Stimulated activated CD4-positive, alpha-beta T cell treated with anti-CD3 and anti-CD28 coated beads, Interleukin-15, amount 100 ng/mL, for 24 hours (primary cell): ENCODE results near the gene FILIP1L.

Experiments
- DNase-seq: peaks from one replicate; pipeline ENCODE4 v3.0.0-alpha.2; 2020

The FILIP1L gene

DNA sequence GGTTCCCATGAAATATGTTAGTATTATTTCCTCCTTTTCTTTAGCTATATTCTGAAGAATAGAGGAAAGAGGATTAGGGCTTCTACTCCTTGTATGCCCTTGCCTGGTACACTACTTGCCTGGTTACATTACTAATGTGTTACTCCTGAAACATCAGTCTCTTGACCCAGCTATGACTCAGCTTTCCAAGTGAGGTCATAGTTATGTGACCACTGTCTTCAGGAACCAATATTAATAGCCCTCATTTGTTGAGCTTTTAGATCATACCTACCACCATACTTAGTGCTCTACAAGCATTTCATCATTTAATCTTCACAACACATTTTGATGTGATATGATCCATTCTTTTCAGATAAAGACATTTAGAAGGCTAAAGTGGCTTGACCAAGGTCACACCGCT is 236.3 kb downstream of the FILIP1L start:
- no peak for DNase-seq

DNA sequence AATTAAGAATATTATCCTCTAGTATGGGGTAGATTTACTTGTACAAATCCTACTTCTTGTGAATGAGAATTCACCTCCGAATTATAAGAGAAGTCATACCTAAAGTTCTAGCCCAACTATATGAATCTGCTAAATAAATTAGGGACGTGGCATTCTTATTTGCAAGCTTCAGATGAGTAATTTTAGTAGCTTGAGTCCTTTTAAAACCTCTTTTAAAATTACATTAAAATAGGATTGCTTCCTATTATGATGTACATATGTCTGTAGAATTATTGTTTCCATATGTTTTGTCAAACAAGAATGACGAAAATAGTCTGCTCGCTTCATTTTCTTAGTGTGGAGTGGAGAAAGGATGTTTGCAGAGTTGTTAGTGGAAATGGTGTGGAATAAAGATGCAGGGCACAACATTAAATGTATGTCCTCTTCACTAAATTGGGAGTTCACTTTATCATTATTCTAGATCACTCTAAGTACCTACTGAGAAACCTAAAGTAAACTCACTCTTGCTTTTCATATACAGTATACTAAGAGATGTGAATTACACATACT is 237.2 kb downstream of the FILIP1L start:
- no peak for DNase-seq

- DNase-seq: peak; percentile 73
Observed at GRCh38 chr3:99875929-99876841, 238.1 kb downstream of the FILIP1L start.

- no peak for DNase-seq
Observed at GRCh38 chr3:99875581-99875928, 238.7 kb downstream of the FILIP1L start.

- no peak for DNase-seq
Observed at GRCh38 chr3:99874237-99875002, 239.9 kb downstream of the FILIP1L start.

DNA sequence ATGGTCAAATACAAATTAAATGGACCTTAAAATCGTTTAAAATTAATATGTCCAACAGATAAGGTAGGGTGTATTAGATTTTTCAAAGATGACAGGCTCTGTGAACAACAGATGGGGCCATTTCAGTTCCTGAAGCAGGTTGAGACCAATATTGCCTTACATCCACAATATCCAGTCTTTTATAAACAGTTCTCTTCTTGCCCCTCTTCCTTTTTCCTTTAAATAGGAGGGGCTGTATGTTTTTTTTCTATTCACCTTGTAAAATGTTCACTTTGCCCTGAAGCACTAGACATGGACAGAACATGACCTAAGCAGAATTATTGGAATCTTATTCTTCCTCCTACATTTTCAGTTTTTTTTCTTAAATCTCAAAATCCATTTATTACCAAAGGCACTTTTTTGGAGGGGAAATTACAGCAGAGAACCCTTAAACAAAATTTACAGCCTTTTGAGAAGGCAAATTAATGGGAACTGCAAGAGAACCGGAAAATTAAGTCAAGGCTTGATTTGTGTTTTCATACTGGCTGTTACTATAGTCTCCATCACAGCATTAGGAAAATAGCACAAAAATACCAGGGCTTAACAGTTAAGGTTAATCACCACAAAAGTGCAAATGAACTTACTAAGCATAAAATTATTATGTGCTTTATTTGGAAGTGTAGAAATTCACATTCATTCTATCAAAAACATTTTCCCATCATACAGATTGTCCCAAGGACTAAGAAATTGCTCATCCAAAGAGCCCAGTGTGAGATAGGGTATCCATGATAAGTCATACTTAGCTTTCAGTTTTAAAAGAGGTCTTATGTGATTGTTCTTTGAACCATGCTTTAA is 240.8 kb downstream of the FILIP1L start:
- DNase-seq: no peak

- no peak for DNase-seq
Observed at GRCh38 chr3:99872923-99873254, 241.4 kb downstream of the FILIP1L start.

DNA sequence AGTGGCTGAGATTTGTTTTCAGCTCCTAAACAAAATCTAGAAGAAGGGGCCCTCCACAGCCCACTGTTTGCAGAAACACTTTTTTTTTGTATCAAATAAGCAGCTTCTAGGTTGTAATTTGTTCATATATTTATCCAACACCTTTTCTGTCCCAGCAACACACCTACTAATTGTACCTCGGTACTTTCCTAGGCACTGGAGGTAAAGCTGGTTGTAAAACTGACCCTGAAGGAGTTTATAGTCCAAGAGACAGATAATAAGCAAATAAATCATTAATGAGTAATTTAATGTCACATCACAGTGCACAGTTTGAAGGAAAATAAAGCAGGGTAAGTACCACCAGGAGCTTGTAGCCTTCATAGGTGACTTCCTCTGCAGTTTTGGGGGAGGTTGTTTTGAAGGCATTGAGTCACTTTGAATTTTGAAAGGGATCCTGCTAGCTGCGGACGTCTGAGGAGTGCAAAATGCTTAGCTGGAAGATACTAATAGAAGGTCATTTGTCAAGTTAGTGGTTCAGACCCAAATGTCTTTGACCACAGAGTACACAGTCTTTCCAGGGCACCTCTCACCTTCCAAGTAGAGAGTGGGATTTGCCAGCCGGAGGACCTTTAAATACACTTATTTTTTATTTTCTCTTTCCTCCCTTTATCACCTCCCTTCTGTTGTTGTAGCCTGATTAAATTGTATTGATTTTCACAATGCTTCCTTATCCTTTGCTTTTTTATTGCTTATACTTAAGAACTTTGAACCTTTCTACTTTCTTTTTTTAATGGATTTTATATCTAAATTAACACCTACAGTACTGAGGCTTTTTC is 242.9 kb downstream of the FILIP1L start:
- DNase-seq: no peak

DNA sequence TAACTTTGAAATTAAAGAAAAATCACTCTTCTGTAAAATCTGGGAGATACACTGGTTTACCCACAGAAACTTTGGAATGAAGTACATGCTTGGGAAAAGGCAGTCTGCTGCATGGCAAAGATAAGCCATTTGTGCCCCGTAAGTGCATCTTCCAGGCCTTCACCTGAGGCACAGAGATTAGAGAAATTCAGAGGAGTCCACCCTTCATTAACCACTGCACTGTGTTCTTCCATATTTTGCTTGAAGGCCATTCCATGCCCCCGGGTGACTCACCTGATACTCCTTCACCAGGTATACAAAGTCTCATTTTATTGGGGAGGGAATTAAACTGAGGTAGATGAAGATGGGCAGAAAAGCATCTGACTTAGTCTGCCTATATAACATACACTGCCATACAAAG is 243.6 kb downstream of the FILIP1L start:
- DNase-seq: no peak

GRCh38 chr3:99869621-99870020 is 244.7 kb downstream of the FILIP1L start:
- no peak for DNase-seq

DNA sequence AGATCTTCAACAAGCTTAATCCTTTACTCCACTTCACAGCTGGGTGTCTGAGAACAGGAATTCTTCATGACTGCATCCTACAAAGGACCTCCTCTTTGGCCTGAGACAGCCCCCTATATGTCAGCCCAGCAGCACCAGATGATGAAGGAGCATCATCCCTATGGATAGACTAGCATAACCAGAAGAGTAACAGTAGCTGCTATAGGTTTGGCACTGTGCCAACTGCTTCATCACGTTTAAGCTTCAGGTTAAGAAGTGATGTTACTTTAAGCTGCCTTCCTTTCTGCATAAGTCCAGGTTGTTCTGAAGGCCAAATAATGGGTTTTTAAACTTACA is 246.0 kb downstream of the FILIP1L start:
- peak; percentile 22 for DNase-seq

DNA sequence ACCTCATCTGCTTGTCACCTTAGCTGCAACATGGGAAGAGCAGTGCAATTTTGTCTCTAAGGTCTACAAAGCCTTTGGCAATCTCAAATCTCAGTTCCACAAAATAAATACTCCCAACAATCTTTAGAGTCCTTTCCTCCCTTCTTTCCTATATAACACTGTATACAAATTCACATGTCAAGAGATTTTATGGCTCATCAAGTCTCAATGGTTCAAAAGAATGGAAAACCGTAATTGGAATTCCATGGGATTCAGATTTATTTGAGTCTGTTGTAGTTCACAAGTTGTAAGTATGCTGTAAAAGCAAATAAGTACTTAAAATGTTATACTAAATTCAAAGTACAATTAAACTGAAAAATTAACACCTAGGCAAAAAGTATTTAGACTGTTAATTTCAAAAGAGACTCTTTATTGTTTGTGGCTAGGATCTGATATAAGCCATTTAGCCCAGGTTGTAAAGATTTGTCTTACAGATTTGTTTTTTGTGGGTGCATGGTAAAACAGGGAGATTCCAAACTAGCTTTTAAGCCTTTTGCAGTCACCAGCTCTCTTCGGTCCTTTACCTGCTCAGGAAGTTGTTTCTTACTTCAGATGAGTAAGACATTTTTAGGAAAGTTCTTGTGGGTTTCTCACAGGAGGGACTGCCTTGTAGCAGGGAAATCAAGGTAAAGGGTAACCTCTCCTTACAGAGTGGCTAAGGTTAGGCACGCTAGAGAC is 246.5 kb downstream of the FILIP1L start:
- DNase-seq: no peak

GRCh38 chr3:99866261-99866761 is 248.0 kb downstream of the FILIP1L start:
- no peak for DNase-seq

DNA sequence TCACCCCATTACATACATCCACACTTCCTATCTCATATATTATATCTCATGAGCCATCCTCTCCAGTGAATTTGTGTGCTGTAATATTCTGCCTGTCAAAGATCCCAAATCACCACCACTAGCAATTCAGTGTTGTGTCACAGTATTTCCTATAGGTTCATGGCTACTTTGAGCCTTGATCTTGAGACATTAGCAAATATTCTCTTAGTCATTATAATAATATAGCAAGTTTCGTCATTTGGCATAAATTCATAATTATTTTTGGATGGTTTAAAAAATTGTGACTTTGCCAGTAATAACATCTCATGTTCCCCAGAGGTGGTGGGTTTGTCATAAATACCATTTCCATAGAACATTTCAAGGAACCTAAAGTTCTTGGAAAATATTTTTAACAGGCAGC is 249.0 kb downstream of the FILIP1L start:
- DNase-seq: no peak

- DNase-seq: no peak
Observed at GRCh38 chr3:99864289-99864688, 250.0 kb downstream of the FILIP1L start.

DNA sequence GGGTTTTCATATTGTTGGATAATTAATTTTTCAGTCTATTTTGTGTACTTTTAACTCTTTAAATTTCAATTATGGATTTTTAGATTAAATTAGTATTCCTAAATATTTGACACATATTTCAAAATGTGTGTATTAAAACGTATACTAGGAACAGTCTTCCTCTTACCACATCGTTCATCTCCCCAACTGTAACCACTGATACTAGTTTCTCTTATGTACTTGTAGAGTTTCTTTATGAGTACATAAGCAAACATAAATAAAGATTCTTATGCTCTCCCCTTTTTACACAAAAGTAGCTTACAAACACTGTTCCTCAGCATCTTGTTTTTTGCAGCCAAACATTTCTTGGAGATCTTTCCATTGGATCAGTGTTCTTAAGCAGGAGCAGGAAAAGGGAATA is 250.7 kb downstream of the FILIP1L start:
- no peak for DNase-seq

- DNase-seq: no peak
Observed at GRCh38 chr3:99863002-99863401, 251.3 kb downstream of the FILIP1L start.

DNA sequence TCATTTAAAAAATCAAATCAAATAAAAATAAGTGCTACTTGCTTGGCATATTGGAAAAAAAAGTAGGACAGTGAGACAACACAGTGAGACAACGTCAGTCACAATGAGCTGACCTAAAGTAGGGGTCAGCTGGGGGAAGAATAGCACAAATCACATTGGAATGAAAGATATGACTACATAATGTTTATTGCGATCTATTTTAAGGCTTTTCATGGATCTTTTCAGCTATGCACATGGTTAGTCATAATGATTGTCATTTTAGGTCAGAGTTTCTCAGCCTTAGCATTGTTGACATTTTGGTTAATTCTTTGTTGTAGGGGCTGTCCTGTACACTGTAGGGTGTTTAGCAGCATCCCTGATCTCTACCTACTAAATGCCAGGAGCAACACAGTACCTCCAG is 252.1 kb downstream of the FILIP1L start:
- DNase-seq: no peak

DNA sequence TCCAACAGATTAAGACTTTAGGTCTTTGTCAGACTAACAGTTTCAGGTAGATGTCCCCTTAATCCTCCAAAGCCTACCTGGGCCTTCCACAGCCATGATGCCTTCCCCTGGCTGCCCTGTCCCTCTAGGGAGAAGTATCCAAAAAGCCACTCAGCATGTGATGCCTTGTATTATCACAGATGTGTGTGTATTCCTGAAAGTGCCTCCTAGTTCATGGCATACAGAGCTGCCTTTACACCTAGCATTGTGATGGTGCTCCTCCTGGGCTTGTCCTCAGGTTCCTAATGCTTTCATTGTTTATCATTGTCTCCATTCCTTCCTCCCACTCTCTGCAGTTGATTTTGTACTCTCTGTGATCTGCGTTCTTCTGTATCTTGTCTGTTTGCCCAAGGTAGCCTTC is 253.1 kb downstream of the FILIP1L start:
- DNase-seq: no peak

DNA sequence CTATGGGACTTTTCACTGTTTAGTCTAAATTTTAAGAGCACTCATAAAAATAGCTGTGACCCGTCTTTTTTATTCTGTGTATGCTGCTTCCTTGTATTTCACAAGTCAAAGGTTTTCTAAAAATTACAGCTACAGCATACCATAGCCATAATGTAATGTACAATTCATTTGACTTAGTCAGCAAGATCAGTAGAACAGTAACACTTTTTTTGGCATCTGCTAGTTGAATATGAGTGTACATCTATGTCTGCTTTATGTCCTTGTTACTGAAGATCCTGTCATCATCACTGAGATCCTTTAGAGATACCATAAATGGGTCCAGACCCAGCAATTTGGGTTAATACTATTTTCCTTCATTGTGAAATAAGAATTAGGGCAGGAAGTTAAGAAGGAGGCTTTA is 254.5 kb downstream of the FILIP1L start:
- DNase-seq: no peak

GRCh38 chr3:99858469-99858868 is 255.8 kb downstream of the FILIP1L start:
- DNase-seq: no peak

DNA sequence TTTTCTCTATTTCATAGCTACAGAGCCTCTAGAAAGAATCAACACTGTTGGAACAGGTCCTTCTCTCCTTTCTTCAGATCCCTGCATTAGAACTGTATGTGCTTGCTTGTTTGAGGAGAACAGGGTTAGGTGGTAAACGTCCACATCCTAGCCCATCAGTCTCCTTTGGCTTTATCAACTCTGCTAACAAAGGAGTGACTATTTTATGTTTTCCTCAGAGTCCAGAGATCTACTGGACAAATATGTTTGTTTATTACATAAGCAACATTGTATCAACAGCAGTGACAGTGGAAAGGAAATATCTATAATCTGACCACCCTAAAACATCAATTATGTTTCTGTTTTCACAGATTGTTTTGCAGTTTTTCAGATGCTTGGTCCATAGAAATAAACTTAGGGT is 257.0 kb downstream of the FILIP1L start:
- no peak for DNase-seq
